Ovary (tissue), 3 donors: ENCODE measurements around the gene STX18.

Experiments used
- CTCF ChIP-seq, 3 donors: fragments of 450-650 bp in 2 of 3; fragments of 200-600 bp in 1 of 3; IDR thresholded peaks; one replicate each; pipeline versions ENCODE4 v1.5.1 to v1.8.0; 2016 to 2022; ENCODE audit warnings: antibody characterized with exemption in 3 of 3, mild to moderate bottlenecking in 1 of 3
- EP300 ChIP-seq: sonication (generic); formaldehyde crosslinking; IDR thresholded peaks from one replicate; pipeline ENCODE4 v1.6.1; 2017; ENCODE audit warnings: antibody characterized with exemption
- POLR2A ChIP-seq: fragments of 450-650 bp; IDR thresholded peaks from one replicate; pipeline ENCODE4 v1.6.1; 2017; ENCODE audit warnings: antibody characterized with exemption, mild to moderate bottlenecking, moderate library complexity
- donor health status: DM: no; HTN: no; CAD: no.

- no peak for TF ChIP-seq EP300
- TF ChIP-seq CTCF (IDR thresholded peaks at IDR 0.05): no peak
- no peak for TF ChIP-seq POLR2A
Observed at GRCh38 chr4:4521136-4521535, 20.7 kb downstream of the STX18 start.
